PC-9 (cell line): ENCODE data around the gene SHC1. TPM values are rescaled to one million over a fixed set of nuclear protein-coding genes. Genes with fewer than 3 reads are reported as not detected.

Experiments used
- BruUV-seq: library from RNA; stranded (reverse); fragments of 400-500 nt; replicated peaks from 2 replicates; lab custom pipeline; 2021; lab: Mats Ljungman, UMichigan
- CTCF ChIA-PET: fragments of 300-600 bp; sonication (Branson Sonifier 250); formaldehyde crosslinking; loops from one replicate; lab custom pipeline; 2022; ENCODE audit warnings: antibody characterized with exemption; lab: Charles Lee
- POLR2A ChIA-PET: fragments of 300-600 bp; sonication (Branson Sonifier 250); formaldehyde crosslinking; loops from one replicate; lab custom pipeline; 2022; ENCODE audit warnings: antibody characterized with exemption; ENCODE audit not compliant: unreplicated experiment; lab: Charles Lee
- DNase-seq, 2 experiments: peaks; one replicate each; pipeline versions ENCODE4 v3.0.0 to v3.0.0-alpha.2; 2015 to 2022; ENCODE audit warnings: mixed read lengths in 1 of 2
- H2AFZ ChIP-seq: fragments of 200-600 bp; sonication (generic); 2 replicates; pipeline ENCODE4 v1.8.1; 2017; ENCODE audit warnings: antibody characterized with exemption
- H3F3A ChIP-seq: fragments of 200-600 bp; sonication (generic); 2 replicates; pipeline ENCODE4 v1.8.1; 2017; ENCODE audit warnings: antibody characterized with exemption, mild to moderate bottlenecking, low read depth; ENCODE audit not compliant: insufficient read depth
- H3K27ac ChIP-seq: fragments of 200-600 bp; sonication (generic); 2 replicates; pipeline ENCODE4 v1.6.1; 2016; ENCODE audit warnings: mixed run types
- H3K27me3 ChIP-seq: fragments of 200-600 bp; sonication (generic); 2 replicates; pipeline ENCODE4 v1.6.1; 2016; ENCODE audit warnings: low read depth, mixed run types; ENCODE audit not compliant: insufficient read depth
- H3K36me3 ChIP-seq: fragments of 200-600 bp; sonication (generic); 2 replicates; pipeline ENCODE4 v1.6.1; 2016; ENCODE audit warnings: low read depth, mixed run types
- H3K4me1 ChIP-seq: fragments of 200-600 bp; sonication (generic); replicated peaks from 2 replicates; pipeline ENCODE4 v1.6.1; 2016; ENCODE audit warnings: mixed run types; ENCODE audit not compliant: insufficient read depth
- H3K4me2 ChIP-seq: fragments of 200-600 bp; sonication (generic); 2 replicates; pipeline ENCODE4 v1.6.1; 2017; ENCODE audit warnings: mixed run types
- H3K4me3 ChIP-seq: fragments of 200-600 bp; sonication (generic); 2 replicates; pipeline ENCODE4 v1.6.1; 2016; ENCODE audit warnings: mixed run types
- H3K79me2 ChIP-seq: fragments of 200-600 bp; sonication (generic); 2 replicates; pipeline ENCODE4 v1.6.1; 2017; ENCODE audit warnings: low read depth, mixed run types
- H3K9me2 ChIP-seq: fragments of 200-600 bp; sonication (generic); 2 replicates; pipeline ENCODE4 v1.8.1; 2017; ENCODE audit warnings: mild to moderate bottlenecking; ENCODE audit not compliant: insufficient read depth
- H3K9me3 ChIP-seq: fragments of 200-600 bp; sonication (generic); 2 replicates; pipeline ENCODE4 v1.8.1; 2016; ENCODE audit warnings: low read depth; ENCODE audit not compliant: insufficient read depth
- H4K20me1 ChIP-seq: fragments of 200-600 bp; sonication (generic); 2 replicates; pipeline ENCODE4 v1.8.1; 2017; ENCODE audit not compliant: insufficient read depth
- CTCF ChIP-seq: fragments of 200-600 bp; sonication (generic); conservative IDR thresholded peaks from 2 replicates; pipeline ENCODE4 v1.6.1; 2017; ENCODE audit warnings: mixed run types, antibody characterized with exemption, mild to moderate bottlenecking, moderate library complexity
- EZH2 ChIP-seq: fragments of 200-600 bp; sonication (generic); IDR thresholded peaks from 2 replicates; pipeline ENCODE4 v1.8.0; 2017; ENCODE audit warnings: antibody characterized with exemption, low read depth
- intact Hi-C: fragments of 100-400 bp; cut with micrococcal nuclease; formaldehyde crosslinking; loops from one replicate; pipeline ENCODE4 v1.10.0; 2022; ENCODE audit not compliant: unreplicated experiment
- total RNA-seq: library from RNA; stranded (reverse); gene quantifications from 2 replicates; pipeline ENCODE4 v1.2.3, GENCODE V29; 2021

Gene SHC1
- total RNA-seq, 1 experiment from 2014 or later: 210 TPM

- no peak for TF ChIP-seq EZH2
- TF ChIP-seq CTCF: no peak
- H3K9me3 ChIP-seq: no peaks in the 10 kb centered on the region
- peak overlapping the region; percentile 93 for H3K4me2 ChIP-seq
- peaks cover 62% of the 10 kb centered on the region for H3F3A ChIP-seq
- no peaks in the 10 kb centered on the region for H3K9me2 ChIP-seq
- H3K27ac ChIP-seq: peak overlapping the region; percentile 97
- peaks cover 6% of the 10 kb centered on the region; the same call in 1 of the 2 replicates for H4K20me1 ChIP-seq
- peaks cover 55% of the 10 kb centered on the region for H3K4me1 ChIP-seq
- DNase-seq: peak; percentile 98
- peaks cover 22% of the 10 kb centered on the region; the same call in 1 of the 2 replicates for H3K36me3 ChIP-seq
- H3K79me2 ChIP-seq: peaks cover 74% of the 10 kb centered on the region
- CTCF ChIA-PET: interaction anchor here (0.6 to 1.5 kb wide), 3 partner anchors 10 to 111 kb away, joined by 3 to 22 read pairs (median 5); partner anchors contain the start of gene FLAD1
- H3K27me3 ChIP-seq: no peaks in the 10 kb centered on the region
- intact Hi-C loops: loop anchor here (1.0 to 5.0 kb wide), 4 partner anchors 28 to 349 kb away; partner anchors contain the start of genes RUSC1 and SLC50A1
- POLR2A ChIA-PET: interaction anchor here (0.5 to 1.0 kb wide), 10 partner anchors 17 to 1015 kb away, joined by 3 to 28 read pairs (median 5); partner anchors contain the start of genes CRTC2 and PBXIP1
- no peak overlapping the region for H2AFZ ChIP-seq
- BruUV-seq: no TSS peak
- H3K4me3 ChIP-seq: peak overlapping the region; percentile 87
Measured at GRCh38 chr1:154973344-154974101, 3.0 kb upstream of the SHC1 start.

- TF ChIP-seq EZH2: no peak
- TF ChIP-seq CTCF: no peak
- H3K27ac ChIP-seq: peak overlapping the region; percentile 97
- no peak overlapping the region for H2AFZ ChIP-seq
- H3K79me2 ChIP-seq: peaks cover 70% of the 10 kb centered on the region
- H3K9me3 ChIP-seq: no peaks in the 10 kb centered on the region
- peak overlapping the region; percentile 87 for H3K4me3 ChIP-seq
- ChIA-PET POLR2A (interaction anchor here (0.5 to 1.1 kb wide), 12 partner anchors 17 to 1274 kb away, joined by 3 to 28 read pairs (median 5); partner anchors contain the start of genes LENEP and PBXIP1), CTCF (interaction anchor here (1.1 to 1.5 kb wide), 2 partner anchors 11 to 66 kb away, joined by 4 to 5 read pairs; partner anchors contain the start of gene FLAD1)
- peak; percentile 91 for DNase-seq
- no peaks in the 10 kb centered on the region for H3K9me2 ChIP-seq
- H3K4me2 ChIP-seq: peak overlapping the region; percentile 93
- peaks cover 16% of the 10 kb centered on the region; the same call in 1 of the 2 replicates for H3K36me3 ChIP-seq
- no peaks in the 10 kb centered on the region for H3K27me3 ChIP-seq
- H3K4me1 ChIP-seq: peaks cover 55% of the 10 kb centered on the region
- BruUV-seq: TSS peak; percentile 58
- H4K20me1 ChIP-seq: peaks cover 6% of the 10 kb centered on the region; the same call in 1 of the 2 replicates
- peaks cover 54% of the 10 kb centered on the region for H3F3A ChIP-seq
- intact Hi-C loops: loop anchor here (1.0 to 5.0 kb wide), 4 partner anchors 29 to 350 kb away; partner anchors contain the start of genes RUSC1 and SLC50A1
Measured at GRCh38 chr1:154972517-154973343, 2.2 kb upstream of the SHC1 start.

GRCh38 chr1:154972213-154972516 is 1.6 kb upstream of the SHC1 start:
- H2AFZ ChIP-seq: no peak overlapping the region
- ChIA-PET POLR2A (interaction anchor here (0.5 to 1.1 kb wide), 8 partner anchors 9 to 120 kb away, joined by 3 to 16 read pairs (median 4); partner anchors contain the start of gene LENEP), CTCF (interaction anchor here (0.6 to 1.1 kb wide), 3 partner anchors 22 to 66 kb away, joined by 3 to 6 read pairs (median 4); no protein-coding TSS in a partner anchor)
- H4K20me1 ChIP-seq: peaks cover 6% of the 10 kb centered on the region; the same call in 1 of the 2 replicates
- peaks cover 54% of the 10 kb centered on the region for H3F3A ChIP-seq
- H3K27me3 ChIP-seq: no peaks in the 10 kb centered on the region
- TF ChIP-seq CTCF (no peak), EZH2 (no peak)
- no peaks in the 10 kb centered on the region for H3K9me2 ChIP-seq
- H3K36me3 ChIP-seq: peaks cover 15% of the 10 kb centered on the region; the same call in 1 of the 2 replicates
- intact Hi-C loops: loop anchor here (1.0 to 5.0 kb wide), 3 partner anchors 35 to 350 kb away; partner anchors contain the start of genes RUSC1 and SLC50A1
- BruUV-seq: no TSS peak
- peak overlapping the region; percentile 87 for H3K4me3 ChIP-seq
- H3K4me2 ChIP-seq: peak overlapping the region; percentile 93
- no peak for DNase-seq
- H3K4me1 ChIP-seq: peaks cover 55% of the 10 kb centered on the region
- H3K27ac ChIP-seq: peak overlapping the region; percentile 97
- no peaks in the 10 kb centered on the region for H3K9me3 ChIP-seq
- peaks cover 64% of the 10 kb centered on the region for H3K79me2 ChIP-seq
